ENCODE data around the gene CCN5. TPM values are rescaled to one million over a fixed set of nuclear protein-coding genes. Genes with fewer than 3 reads are reported as not detected.

Gene CCN5
- total RNA-seq, 1 experiment from 2014 or later = not detected

- peak; percentile 65 for DNase-seq (ENCODE audit: low read depth)
Observed at GRCh38 chr20:44736170-44737021, 21.2 kb downstream of the CCN5 start.

GRCh38 chr20:44737116-44737515, 21.9 kb downstream of the CCN5 start:
- no peak for DNase-seq (ENCODE audit: low read depth)

GRCh38 chr20:44738813-44739477, 23.8 kb downstream of the CCN5 start:
- DNase-seq (ENCODE audit: low read depth) = peak; percentile 48

- no peak for DNase-seq (ENCODE audit: low read depth)
Observed at GRCh38 chr20:44739942-44740341, 24.8 kb downstream of the CCN5 start.

GRCh38 chr20:44742304-44743079, 27.3 kb downstream of the CCN5 start:
- no peak for DNase-seq (ENCODE audit: low read depth)

- DNase-seq (ENCODE audit: low read depth) = no peak
Observed at GRCh38 chr20:44743080-44743701, 28.0 kb downstream of the CCN5 start.

- DNase-seq (ENCODE audit: low read depth) = no peak
Observed at GRCh38 chr20:44743916-44744655, 28.9 kb downstream of the CCN5 start.

- DNase-seq (ENCODE audit: low read depth) = no peak
Observed at GRCh38 chr20:44745122-44745597, 30.0 kb downstream of the CCN5 start.

GRCh38 chr20:44745598-44746366, 30.6 kb downstream of the CCN5 start, which contains the start of gene KCNK15:
Gene KCNK15 (plus strand): TSS chr20:44745865. CDS start chr20:44745911, 46 bp downstream.
- DNase-seq (ENCODE audit: low read depth) = no peak

GRCh38 chr20:44746367-44747165, 31.4 kb downstream of the CCN5 start:
- DNase-seq (ENCODE audit: low read depth) = no peak

- DNase-seq (ENCODE audit: low read depth) = peak; percentile 56
Observed at GRCh38 chr20:44747166-44748004, 32.2 kb downstream of the CCN5 start.

GRCh38 chr20:44748005-44748370, 32.8 kb downstream of the CCN5 start:
- no peak for DNase-seq (ENCODE audit: low read depth)

GRCh38 chr20:44750081-44750805, 35.1 kb downstream of the CCN5 start:
- DNase-seq (ENCODE audit: low read depth) = no peak

GRCh38 chr20:44752099-44752931, 37.1 kb downstream of the CCN5 start:
- no peak for DNase-seq (ENCODE audit: low read depth)

- DNase-seq (ENCODE audit: low read depth) = no peak
Observed at GRCh38 chr20:44754554-44754953, 39.4 kb downstream of the CCN5 start.

- no peak for DNase-seq (ENCODE audit: low read depth)
Observed at GRCh38 chr20:44756011-44756688, 41.0 kb downstream of the CCN5 start.
